ENCODE measurements around the gene TBC1D1. TPM values are rescaled to one million over a fixed set of nuclear protein-coding genes. Genes with fewer than 3 reads are reported as not detected.

TBC1D1 gene
- polyA plus RNA-seq, 1 donor (not counting 4 experiments of a cell fraction or from before 2014, with no cell fraction given): 32.5 TPM

DNA sequence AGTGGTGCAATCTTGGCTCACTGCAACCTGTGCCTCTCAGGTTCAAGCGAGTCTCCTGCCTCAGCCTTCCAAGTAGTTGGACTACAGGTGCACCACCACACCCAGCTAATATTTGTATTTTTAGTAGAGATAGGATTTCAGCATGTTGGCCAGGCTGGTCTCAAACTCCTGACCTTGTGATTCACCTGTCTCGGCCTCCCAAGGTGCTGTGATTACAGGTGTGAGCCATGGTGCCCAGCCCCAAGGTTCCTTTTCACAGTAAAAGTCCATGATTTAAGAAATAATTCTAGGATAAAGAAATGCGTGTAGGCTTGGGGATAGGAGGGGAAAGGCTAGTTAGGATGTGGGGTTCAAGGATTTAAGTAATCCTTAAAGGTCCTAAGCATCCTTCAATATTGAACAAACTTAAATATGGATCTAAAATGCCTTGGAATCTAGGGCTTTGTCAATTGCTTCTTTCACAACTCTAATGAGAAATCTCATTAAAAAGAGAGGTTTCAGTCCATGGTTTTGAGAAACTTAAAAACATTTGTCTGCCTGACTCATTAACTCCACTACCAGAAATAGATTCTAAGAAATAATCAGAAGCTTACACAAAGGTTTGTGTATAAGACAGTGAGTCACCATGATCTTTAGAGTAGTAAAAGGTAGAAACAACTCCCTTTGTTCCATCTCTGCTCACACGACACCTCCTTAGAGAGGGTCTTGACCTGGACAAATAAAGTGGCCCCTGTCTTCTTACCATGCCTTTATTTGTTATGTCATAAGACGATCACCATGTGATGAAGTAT lies 272.5 kb downstream of the TBC1D1 start:
- no peaks in the 10 kb centered on the region for H3K9me3 ChIP-seq (ENCODE audit: control insufficient read depth, low read depth, low read length)
- H2AFZ ChIP-seq (ENCODE audit: control insufficient read depth, low read length): no peak overlapping the region
- peak overlapping the region; percentile 89 for H3K27ac ChIP-seq (ENCODE audit: control insufficient read depth, insufficient read depth, low read length)
- no peaks in the 10 kb centered on the region for H3K36me3 ChIP-seq (ENCODE audit: control insufficient read depth in 2 of 2, extremely low read depth in 1 of 2, insufficient read depth in 2 of 2, low read length in 2 of 2)
- FAIRE-seq: peak; percentile 34
- dilution Hi-C loops (cut with MboI; ENCODE audit: extremely low pct_ligation_motif_present, low sequenced_read_pairs): no loop called here
- peaks cover 49% of the 10 kb centered on the region for H3K4me1 ChIP-seq (ENCODE audit: control insufficient read depth, extremely low read depth, insufficient read depth, low read length)
- no peak overlapping the region for H3K4me3 ChIP-seq (ENCODE audit: control insufficient read depth in 2 of 3, extremely low read depth in 1 of 3, insufficient read depth in 2 of 3, low read depth in 1 of 3, low read length in 3 of 3)
- TF ChIP-seq, protein P1, sequence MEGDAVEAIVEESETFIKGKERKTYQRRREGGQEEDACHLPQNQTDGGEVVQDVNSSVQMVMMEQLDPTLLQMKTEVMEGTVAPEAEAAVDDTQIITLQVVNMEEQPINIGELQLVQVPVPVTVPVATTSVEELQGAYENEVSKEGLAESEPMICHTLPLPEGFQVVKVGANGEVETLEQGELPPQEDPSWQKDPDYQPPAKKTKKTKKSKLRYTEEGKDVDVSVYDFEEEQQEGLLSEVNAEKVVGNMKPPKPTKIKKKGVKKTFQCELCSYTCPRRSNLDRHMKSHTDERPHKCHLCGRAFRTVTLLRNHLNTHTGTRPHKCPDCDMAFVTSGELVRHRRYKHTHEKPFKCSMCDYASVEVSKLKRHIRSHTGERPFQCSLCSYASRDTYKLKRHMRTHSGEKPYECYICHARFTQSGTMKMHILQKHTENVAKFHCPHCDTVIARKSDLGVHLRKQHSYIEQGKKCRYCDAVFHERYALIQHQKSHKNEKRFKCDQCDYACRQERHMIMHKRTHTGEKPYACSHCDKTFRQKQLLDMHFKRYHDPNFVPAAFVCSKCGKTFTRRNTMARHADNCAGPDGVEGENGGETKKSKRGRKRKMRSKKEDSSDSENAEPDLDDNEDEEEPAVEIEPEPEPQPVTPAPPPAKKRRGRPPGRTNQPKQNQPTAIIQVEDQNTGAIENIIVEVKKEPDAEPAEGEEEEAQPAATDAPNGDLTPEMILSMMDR (optimal IDR thresholded peaks at IDR 0.05 in 1 of 3, IDR thresholded peaks at IDR 0.05 in 1 of 3, conservative IDR thresholded peaks at IDR 0.05 in 1 of 3; ENCODE audit: extremely low read depth in 1 of 3, insufficient read depth in 2 of 3, low read length in 3 of 3): no peak
- no peak for TF ChIP-seq EZH2 (IDR thresholded peaks at IDR 0.05; ENCODE audit: low read length)
- H3K79me2 ChIP-seq (ENCODE audit: control insufficient read depth, insufficient read depth, low read length): no peaks in the 10 kb centered on the region
- H3K9me1 ChIP-seq (ENCODE audit: control insufficient read depth, extremely low read depth, insufficient read depth, low read length): no peaks in the 10 kb centered on the region
- no peak for DNase-seq (ENCODE audit: low read depth, low spot score)
- H3K9ac ChIP-seq (ENCODE audit: control insufficient read depth, extremely low read depth, insufficient read depth, low read length): peak overlapping the region; percentile 45
- H3K27me3 ChIP-seq (ENCODE audit: control insufficient read depth, extremely low read depth, insufficient read depth, low read length): no peaks in the 10 kb centered on the region
- no peak overlapping the region for H3K4me2 ChIP-seq (ENCODE audit: control insufficient read depth, extremely low read depth, insufficient read depth, low read depth, low read length)
- H4K20me1 ChIP-seq (ENCODE audit: control insufficient read depth, extremely low read depth, insufficient read depth, low read length): no peaks in the 10 kb centered on the region

DNA sequence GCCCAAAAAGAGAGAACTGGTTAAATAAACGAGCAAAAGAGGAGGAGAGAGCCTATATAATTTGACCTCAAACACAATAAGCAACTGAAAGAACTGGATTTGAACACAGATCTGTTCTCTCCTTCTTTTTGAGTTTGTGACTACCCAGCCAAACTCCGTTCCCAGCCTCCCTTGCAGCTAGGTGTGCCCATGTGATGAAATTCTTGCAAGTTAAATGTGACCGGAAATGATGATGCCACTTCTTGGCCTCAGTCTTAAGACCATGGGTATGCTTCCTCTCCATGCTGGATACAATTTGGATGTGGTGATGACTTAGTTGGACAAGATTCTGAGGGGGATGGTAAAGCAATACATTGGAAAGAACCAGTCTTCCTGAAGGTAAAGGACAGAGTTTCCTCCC lies 273.5 kb downstream of the TBC1D1 start:
- FAIRE-seq (no peak), DNase-seq (ENCODE audit: low read depth, low spot score) (no peak)
- H3K4me2 ChIP-seq (ENCODE audit: control insufficient read depth, extremely low read depth, insufficient read depth, low read depth, low read length): no peak overlapping the region
- no peaks in the 10 kb centered on the region for H4K20me1 ChIP-seq (ENCODE audit: control insufficient read depth, extremely low read depth, insufficient read depth, low read length)
- dilution Hi-C loops (cut with MboI; ENCODE audit: extremely low pct_ligation_motif_present, low sequenced_read_pairs): no loop called here
- H3K9ac ChIP-seq (ENCODE audit: control insufficient read depth, extremely low read depth, insufficient read depth, low read length): no peak overlapping the region
- H3K27ac ChIP-seq (ENCODE audit: control insufficient read depth, insufficient read depth, low read length): peak overlapping the region; percentile 89
- H3K9me1 ChIP-seq (ENCODE audit: control insufficient read depth, extremely low read depth, insufficient read depth, low read length): no peaks in the 10 kb centered on the region
- peaks cover 47% of the 10 kb centered on the region for H3K4me1 ChIP-seq (ENCODE audit: control insufficient read depth, extremely low read depth, insufficient read depth, low read length)
- no peaks in the 10 kb centered on the region for H3K36me3 ChIP-seq (ENCODE audit: control insufficient read depth in 2 of 2, extremely low read depth in 1 of 2, insufficient read depth in 2 of 2, low read length in 2 of 2)
- TF ChIP-seq, protein P1 (optimal IDR thresholded peaks at IDR 0.05 in 1 of 3, IDR thresholded peaks at IDR 0.05 in 1 of 3, conservative IDR thresholded peaks at IDR 0.05 in 1 of 3; ENCODE audit: extremely low read depth in 1 of 3, insufficient read depth in 2 of 3, low read length in 3 of 3): no peak
- no peak for TF ChIP-seq EZH2 (IDR thresholded peaks at IDR 0.05; ENCODE audit: low read length)
- no peak overlapping the region for H3K4me3 ChIP-seq (ENCODE audit: control insufficient read depth in 2 of 3, extremely low read depth in 1 of 3, insufficient read depth in 2 of 3, low read depth in 1 of 3, low read length in 3 of 3)
- no peaks in the 10 kb centered on the region for H3K9me3 ChIP-seq (ENCODE audit: control insufficient read depth, low read depth, low read length)
- no peak overlapping the region for H2AFZ ChIP-seq (ENCODE audit: control insufficient read depth, low read length)
- no peaks in the 10 kb centered on the region for H3K27me3 ChIP-seq (ENCODE audit: control insufficient read depth, extremely low read depth, insufficient read depth, low read length)
- no peaks in the 10 kb centered on the region for H3K79me2 ChIP-seq (ENCODE audit: control insufficient read depth, insufficient read depth, low read length)

Data from keratinocyte (primary cell).